Common myeloid progenitor, CD34-positive (primary cell): ENCODE measurements around the gene ARMC12.

Source experiments
- CTCF ChIA-PET: fragments of 350-600 bp; sonication (Branson Sonifier 250); formaldehyde crosslinking; loops from one replicate; lab custom pipeline; 2021; ENCODE audit warnings: antibody characterized with exemption; lab: Charles Lee
- POLR2A ChIA-PET: fragments of 350-600 bp; sonication (Branson Sonifier 250); formaldehyde crosslinking; loops from one replicate; lab custom pipeline; 2021; ENCODE audit warnings: antibody characterized with exemption; lab: Charles Lee
- DNase-seq, 3 donors: peaks; one replicate each; pipeline versions ENCODE4 v3.0.0 to v3.0.0-alpha.2; 2013
- H3K27ac ChIP-seq, 2 experiments: 1 replicate in 1 of 2; 2 replicates in 1 of 2; pipeline ENCODE4 v1.7.0; 2013; ENCODE audit warnings: inconsistent platforms in 2 of 2, low read length in 2 of 2, mild to moderate bottlenecking in 2 of 2, low read depth in 1 of 2, moderate library complexity in 1 of 2; ENCODE audit not compliant: severe bottlenecking in 2 of 2, insufficient read depth in 1 of 2, poor library complexity in 1 of 2
- H3K27me3 ChIP-seq, 5 experiments: replicated peaks in 2 of 5; 1 replicate in 3 of 5; 2 replicates in 2 of 5; pipeline versions ENCODE4 v1.6.1 to v1.7.0; 2013; ENCODE audit warnings: low read length in 4 of 5, mild to moderate bottlenecking in 2 of 5, moderate library complexity in 2 of 5, inconsistent platforms in 1 of 5; ENCODE audit not compliant: insufficient read depth in 5 of 5, control insufficient read depth in 4 of 5
- H3K36me3 ChIP-seq, 4 experiments: 1 replicate in 2 of 4; 2 replicates in 2 of 4; pipeline versions ENCODE4 v1.6.1 to v1.7.0; 2013; ENCODE audit warnings: low read length in 3 of 4, control low read depth in 1 of 4, mild to moderate bottlenecking in 1 of 4; ENCODE audit not compliant: control insufficient read depth in 4 of 4, insufficient read depth in 4 of 4
- H3K4me1 ChIP-seq, 4 experiments: 1 replicate in 3 of 4; 2 replicates in 1 of 4; pipeline versions ENCODE4 v1.6.1 to v1.7.1; 2013; ENCODE audit warnings: low read length in 3 of 4, mild to moderate bottlenecking in 3 of 4, control low read depth in 1 of 4, inconsistent platforms in 1 of 4, moderate library complexity in 1 of 4; ENCODE audit not compliant: control insufficient read depth in 4 of 4, insufficient read depth in 4 of 4; ENCODE audit errors: control extremely low read depth in 1 of 4
- H3K4me3 ChIP-seq, 7 experiments: 1 replicate in 4 of 7; 2 replicates in 3 of 7; pipeline versions ENCODE4 v1.5.1 to v1.7.0; 2013; ENCODE audit warnings: mild to moderate bottlenecking in 7 of 7, low read length in 6 of 7, moderate library complexity in 6 of 7, inconsistent platforms in 2 of 7, low read depth in 2 of 7, control low read depth in 1 of 7; ENCODE audit not compliant: insufficient read depth in 4 of 7, control insufficient read depth in 1 of 7; ENCODE audit errors: extremely low read depth in 1 of 7
- H3K9me3 ChIP-seq, 5 experiments: 1 replicate in 4 of 5; 2 replicates in 1 of 5; pipeline versions ENCODE4 v1.6.1 to v1.7.1; 2013; ENCODE audit warnings: low read length in 4 of 5, mild to moderate bottlenecking in 2 of 5, inconsistent platforms in 1 of 5, low read depth in 1 of 5, moderate library complexity in 1 of 5; ENCODE audit not compliant: control insufficient read depth in 4 of 5, insufficient read depth in 2 of 5; ENCODE audit errors: control extremely low read depth in 1 of 5
- WGBS: methylation state at CpG from one replicate; pipeline ENCODE4 v1.1.5; 2013; ENCODE audit not compliant: insufficient coverage; 5-methylcytosine and 5-hydroxymethylcytosine counted together

Gene ARMC12

GRCh38 chr6:35728683-35729678 is 7.9 kb upstream of the ARMC12 start:
- Histone ChIP-seq H3K27ac (peak overlapping the region; percentile 57 to 76), H3K27me3 (no peaks in the 10 kb centered on the region), H3K4me3 (peak overlapping the region in 4 of 7 experiments; percentile 39 to 64 (median 51)), H3K36me3 (no peaks in the 10 kb centered on the region), H3K4me1 (peaks cover 33 to 92% (median 90%) of the 10 kb centered on the region in 4 experiments), H3K9me3 (no peaks in the 10 kb centered on the region)
- POLR2A ChIA-PET: interaction anchor here (0.6 kb wide), 1 partner anchor 1132 kb away, joined by 5 read pairs; no protein-coding TSS in a partner anchor
- WGBS: 14% methylated on average over 10 of the region's 12 CpGs
- CTCF ChIA-PET: interaction anchor here (0.7 to 7.9 kb wide), 7 partner anchors 12 to 130 kb away, joined by 3 to 73 read pairs (median 4); no protein-coding TSS in a partner anchor
- peak; percentile 46 to 75 (median 65) for DNase-seq

GRCh38 chr6:35729722-35730121 is 7.1 kb upstream of the ARMC12 start:
- Histone ChIP-seq H3K36me3 (no peaks in the 10 kb centered on the region), H3K27me3 (no peaks in the 10 kb centered on the region), H3K9me3 (no peaks in the 10 kb centered on the region), H3K4me3 (peak overlapping the region in 1 of 7 experiments; percentile 38), H3K4me1 (peaks cover 33 to 88% (median 83%) of the 10 kb centered on the region in 4 experiments), H3K27ac (no peak overlapping the region)
- peak in 1 of 3 donors; percentile 14 for DNase-seq
- ChIA-PET CTCF (interaction anchor here (7.9 kb wide), 1 partner anchor 46 kb away, joined by 73 read pairs; no protein-coding TSS in a partner anchor), POLR2A (interaction anchor here (0.6 kb wide), 1 partner anchor 1131 kb away, joined by 5 read pairs; no protein-coding TSS in a partner anchor)
- WGBS: 92% methylated on average over 2 of the region's 2 CpGs

DNA sequence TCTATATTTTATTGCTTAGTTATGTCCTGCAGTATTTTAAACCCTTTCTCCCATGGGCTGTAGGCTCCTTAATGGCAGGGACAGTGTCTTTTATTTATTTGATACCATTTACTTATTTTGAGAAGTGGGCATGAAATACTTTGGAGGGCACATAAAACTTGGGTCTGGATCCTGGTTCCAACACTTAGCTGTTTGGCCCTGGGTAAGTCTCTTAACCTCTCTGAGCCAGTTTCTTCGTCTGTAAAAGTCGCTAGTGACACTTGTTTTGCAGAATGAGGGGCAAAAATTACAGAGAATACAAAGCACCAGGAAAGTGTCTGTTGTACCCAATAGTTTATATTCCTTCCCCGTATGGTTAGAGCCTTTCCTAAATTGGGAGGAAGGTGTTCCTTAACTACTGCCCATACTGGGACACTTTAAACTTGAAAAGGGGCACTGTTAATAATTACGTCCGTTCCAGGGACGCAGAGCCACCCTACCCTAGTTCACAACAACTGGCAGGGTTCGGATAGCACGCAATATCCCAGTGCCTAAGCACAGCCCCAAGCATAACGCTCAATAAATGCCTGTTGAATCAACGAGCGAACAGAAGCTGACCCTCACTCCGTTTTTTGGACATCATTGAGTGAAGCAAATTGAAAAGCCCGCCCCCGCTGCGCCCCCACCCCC is 6.0 kb upstream of the ARMC12 start:
- POLR2A ChIA-PET: interaction anchor here (0.5 kb wide), 1 partner anchor 48 kb away, joined by 8 read pairs; no protein-coding TSS in a partner anchor
- Histone ChIP-seq H3K4me3 (peak overlapping the region in 6 of 7 experiments; percentile 16 to 81 (median 56)), H3K9me3 (no peaks in the 10 kb centered on the region), H3K36me3 (no peaks in the 10 kb centered on the region), H3K27me3 (no peaks in the 10 kb centered on the region), H3K4me1 (peaks cover 34 to 88% (median 74%) of the 10 kb centered on the region in 4 experiments), H3K27ac (peak overlapping the region in 1 of 2 experiments; percentile 60)
- no peak for DNase-seq
- WGBS: 16% methylated on average over 10 of the region's 15 CpGs
- CTCF ChIA-PET: interaction anchor here (0.6 to 7.9 kb wide), 7 partner anchors 20 to 147 kb away, joined by 3 to 73 read pairs (median 3); no protein-coding TSS in a partner anchor

DNA sequence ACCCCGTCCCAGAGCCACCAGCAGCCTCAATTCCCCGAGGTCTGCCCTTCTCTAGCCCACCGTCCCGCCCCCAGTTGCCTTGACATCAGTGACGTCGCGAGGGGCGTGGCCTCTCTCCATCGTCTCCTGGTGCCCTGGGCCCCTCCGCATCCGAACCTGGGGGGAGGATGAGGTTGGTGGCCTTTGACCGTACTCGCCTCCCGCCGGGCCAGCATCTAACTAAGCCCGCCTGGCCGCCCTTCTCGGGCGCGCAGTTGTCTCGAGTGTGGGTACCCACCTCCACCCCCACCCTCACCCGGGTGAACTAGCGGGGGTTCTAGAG is 5.5 kb upstream of the ARMC12 start:
- H3K4me1 ChIP-seq: peaks cover 34 to 88% (median 73%) of the 10 kb centered on the region in 4 experiments
- peak overlapping the region; percentile 72 to 83 for H3K27ac ChIP-seq
- DNase-seq: peak; percentile 88 to 92 (median 92)
- ChIA-PET CTCF (interaction anchor here (0.6 to 7.9 kb wide), 7 partner anchors 21 to 147 kb away, joined by 3 to 73 read pairs (median 3); no protein-coding TSS in a partner anchor), POLR2A (no interaction called here)
- no peaks in the 10 kb centered on the region for H3K36me3 ChIP-seq
- H3K27me3 ChIP-seq: no peaks in the 10 kb centered on the region
- H3K9me3 ChIP-seq: no peaks in the 10 kb centered on the region
- peak overlapping the region; percentile 61 to 81 (median 66) for H3K4me3 ChIP-seq
- 0% methylated on average over 4 of the region's 23 CpGs for WGBS

- no peaks in the 10 kb centered on the region for H3K27me3 ChIP-seq
- ChIA-PET CTCF (interaction anchor here (0.6 to 7.9 kb wide), 14 partner anchors 21 to 168 kb away, joined by 3 to 73 read pairs (median 3); no protein-coding TSS in a partner anchor), POLR2A (no interaction called here)
- H3K4me3 ChIP-seq: peak overlapping the region; percentile 61 to 81 (median 66)
- H3K9me3 ChIP-seq: no peaks in the 10 kb centered on the region
- H3K4me1 ChIP-seq: peaks cover 29 to 85% (median 68%) of the 10 kb centered on the region in 4 experiments
- under 1% methylated on average over 32 of the region's 61 CpGs for WGBS
- H3K36me3 ChIP-seq: no peaks in the 10 kb centered on the region
- H3K27ac ChIP-seq: peak overlapping the region; percentile 72 to 83
- peak; percentile 84 to 91 (median 90) for DNase-seq
Observed at GRCh38 chr6:35731736-35732532, 4.9 kb upstream of the ARMC12 start.

DNA sequence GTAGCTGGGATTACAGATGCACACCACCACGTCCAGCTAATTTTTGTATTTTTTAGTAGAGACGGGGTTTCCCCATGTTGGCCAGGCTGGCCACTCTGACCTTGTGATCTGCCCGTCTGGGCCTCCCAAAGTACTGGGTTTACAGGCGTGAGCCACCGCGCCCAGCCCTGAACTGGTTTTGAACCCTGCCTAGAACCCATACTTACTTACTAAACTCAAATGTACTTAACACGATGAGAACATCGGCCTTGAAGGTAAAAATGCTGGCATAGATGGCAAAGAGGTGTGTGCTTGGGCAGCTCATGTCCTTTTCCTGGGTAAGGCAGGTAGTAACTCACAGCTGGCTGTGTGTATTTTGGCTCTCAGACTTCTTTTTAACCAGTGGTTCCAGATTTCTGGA is 3.2 kb upstream of the ARMC12 start:
- POLR2A ChIA-PET: no interaction called here
- H3K4me1 ChIP-seq: peaks cover 26 to 76% (median 54%) of the 10 kb centered on the region in 4 experiments

More for the DNA sequence above, 3.2 kb upstream of the ARMC12 start:
- no peaks in the 10 kb centered on the region for H3K27me3 ChIP-seq
- WGBS: 95% methylated on average over 4 of the region's 8 CpGs
- CTCF ChIA-PET: interaction anchor here (0.8 to 7.9 kb wide), 16 partner anchors 8 to 437 kb away, joined by 3 to 73 read pairs (median 4); no protein-coding TSS in a partner anchor
- no peaks in the 10 kb centered on the region for H3K36me3 ChIP-seq
- H3K4me3 ChIP-seq: no peak overlapping the region
- no peak overlapping the region for H3K27ac ChIP-seq
- no peak for DNase-seq
- no peaks in the 10 kb centered on the region for H3K9me3 ChIP-seq
